ENCODE measurements around the gene FIGLA. TPM values are rescaled to one million over a fixed set of nuclear protein-coding genes. Genes with fewer than 3 reads are reported as not detected.

Gene FIGLA
- total RNA-seq, 2 donors from 2014 or later: not detected

DNA sequence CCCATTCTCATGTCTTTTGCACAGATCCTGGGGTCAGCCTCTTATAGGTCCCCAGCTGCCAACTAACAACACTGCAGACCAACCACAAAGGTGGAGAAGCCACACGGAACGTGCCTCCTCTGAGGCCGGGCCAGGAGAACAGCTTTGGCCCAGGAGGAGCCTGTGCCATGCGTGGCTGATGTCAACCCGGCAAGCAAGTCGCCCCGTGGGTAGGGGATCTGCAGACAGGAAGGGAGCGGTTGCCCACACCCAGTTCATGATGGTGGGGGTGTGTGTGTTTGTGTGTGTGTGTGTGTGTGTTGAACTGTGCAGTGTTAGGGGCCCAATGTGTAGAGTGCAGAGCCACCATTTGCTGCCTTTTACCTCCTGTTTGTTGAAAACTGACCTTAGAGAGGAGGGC, 32.4 kb upstream of the FIGLA start:
- H3K9me3 ChIP-seq: no peaks in the 10 kb centered on the region
- DNase-seq (ENCODE audit: low spot score): no peak
- H3K27me3 ChIP-seq: no peaks in the 10 kb centered on the region
- no peak overlapping the region for H3K4me3 ChIP-seq
- TF ChIP-seq CTCF (IDR thresholded peaks at IDR 0.05): no peak
- H3K27ac ChIP-seq: no peak overlapping the region
- no peaks in the 10 kb centered on the region for H3K36me3 ChIP-seq
- H3K4me1 ChIP-seq: no peaks in the 10 kb centered on the region

- no peaks in the 10 kb centered on the region for H3K27me3 ChIP-seq
- no peaks in the 10 kb centered on the region for H3K9me3 ChIP-seq
These were observed 30.1 kb upstream of the FIGLA start, which contains the start of gene CLEC4F for GRCh38 chr2:70820499-70820898. TSS of gene CLEC4F (minus strand) at chr2:70820599. CDS start at chr2:70820523, 76 bp downstream.

DNA sequence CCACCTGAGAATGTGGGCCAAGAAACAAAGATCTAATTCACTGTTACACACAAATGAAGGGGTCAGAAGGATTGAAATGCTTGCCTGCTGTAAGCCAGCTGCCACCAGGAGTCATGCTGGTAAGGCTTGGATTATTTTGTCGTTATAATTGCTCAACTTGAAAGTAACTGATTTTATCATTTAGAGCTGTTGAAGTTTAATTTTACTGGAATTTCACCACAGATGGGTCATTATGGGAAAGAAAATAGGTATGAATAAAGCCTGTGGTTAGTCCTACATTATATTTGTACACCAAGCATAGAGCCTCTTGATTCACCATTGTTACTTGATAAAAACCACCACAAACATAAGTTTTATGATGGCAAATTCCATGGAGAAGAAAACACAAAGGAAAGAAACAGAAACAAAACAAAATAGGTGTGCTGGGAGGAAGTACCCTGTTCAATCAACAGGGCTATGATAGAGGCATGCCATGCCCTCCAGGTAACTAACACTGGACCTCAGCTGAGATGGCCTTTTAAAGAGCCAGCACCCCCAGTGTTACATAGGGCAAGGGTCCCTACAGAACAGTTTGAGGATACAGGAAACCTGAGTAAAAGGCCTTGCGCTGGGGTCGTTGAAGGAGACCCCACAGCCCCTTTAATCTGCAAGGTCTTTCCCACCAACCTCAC, 27.0 kb upstream of the FIGLA start:
- DNase-seq (ENCODE audit: low spot score): no peak
- Histone ChIP-seq H3K36me3 (no peaks in the 10 kb centered on the region), H3K27me3 (no peaks in the 10 kb centered on the region), H3K4me3 (no peak overlapping the region), H3K4me1 (no peaks in the 10 kb centered on the region), H3K9me3 (no peaks in the 10 kb centered on the region), H3K27ac (no peak overlapping the region)
- TF ChIP-seq CTCF (IDR thresholded peaks at IDR 0.05): no peak

More at GRCh38 chr2:70820499-70820898, 30.1 kb upstream of the FIGLA start, which contains the start of gene CLEC4F:
- Histone ChIP-seq H3K4me3 (no peak within 1 kb of the TSS), H3K4me1 (no peaks in the 10 kb centered on the region), H3K36me3 (no peaks in the 10 kb centered on the region), H3K27ac (no peak within 1 kb of the TSS)
- no peak for DNase-seq (ENCODE audit: low spot score)
- TF ChIP-seq CTCF (IDR thresholded peaks at IDR 0.05): no peak

DNA sequence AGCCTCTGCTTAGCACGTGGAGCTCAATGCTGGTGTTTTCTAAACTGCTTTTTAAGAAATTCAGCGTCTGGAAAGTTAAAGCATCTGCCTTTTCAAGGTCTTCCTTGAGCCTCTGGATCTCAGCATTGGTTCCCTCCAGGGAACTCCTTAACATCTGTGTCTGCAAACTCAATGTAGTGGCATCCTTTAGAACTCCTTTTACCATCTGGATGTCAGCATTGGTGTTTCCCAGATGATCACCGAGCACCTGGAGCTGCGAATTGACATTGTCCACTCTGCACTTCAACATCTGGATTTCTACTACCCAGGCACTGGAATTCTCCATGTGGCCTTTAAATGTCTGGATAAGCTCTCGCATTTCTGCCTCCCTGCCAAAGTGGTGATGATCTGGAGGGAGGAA, 26.3 kb upstream of the FIGLA start:
- Histone ChIP-seq H3K36me3 (no peaks in the 10 kb centered on the region), H3K27ac (no peak overlapping the region), H3K9me3 (no peaks in the 10 kb centered on the region), H3K4me1 (no peaks in the 10 kb centered on the region), H3K4me3 (no peak overlapping the region), H3K27me3 (no peaks in the 10 kb centered on the region)
- no peak for TF ChIP-seq CTCF (IDR thresholded peaks at IDR 0.05)
- DNase-seq (ENCODE audit: low spot score): no peak

- Histone ChIP-seq H3K4me3 (no peak overlapping the region), H3K9me3 (no peaks in the 10 kb centered on the region), H3K27ac (no peak overlapping the region), H3K27me3 (no peaks in the 10 kb centered on the region), H3K4me1 (no peaks in the 10 kb centered on the region), H3K36me3 (no peaks in the 10 kb centered on the region)
- DNase-seq (ENCODE audit: low spot score): no peak
- no peak for TF ChIP-seq CTCF (IDR thresholded peaks at IDR 0.05)
These were observed 18.8 kb upstream of the FIGLA start for GRCh38 chr2:70808983-70809958.
